A549 (cell line): ENCODE results near the gene GAL3ST1. TPM values are rescaled to one million over a fixed set of nuclear protein-coding genes. Genes with fewer than 3 reads are reported as not detected.

ENCODE experiments used
- ATAC-seq, 2 experiments: fragments of 200-7000 bp in 1 of 2; fragments of >200 bp in 1 of 2; cut with Nextera tagmentation in 1 of 2; cut with Tn5 transposase in 1 of 2; 3 replicates each; pipeline versions ENCODE4 v1.8.0 to v1.9.1; 2018 to 2020; ENCODE audit warnings: mild to moderate bottlenecking in 1 of 2, moderate library complexity in 1 of 2
- CTCF ChIA-PET: fragments of 300-600 bp; sonication (Branson Sonifier 250); formaldehyde crosslinking; extraction: SDS; loops from one replicate; lab custom pipeline; 2021; ENCODE audit warnings: antibody characterized with exemption, inconsistent platforms; lab: Yijun Ruan, JAX
- POLR2A ChIA-PET: fragments of 350-600 bp; formaldehyde crosslinking; extraction: SDS; loops from one replicate; lab custom pipeline; 2021; ENCODE audit warnings: antibody characterized with exemption, inconsistent platforms; lab: Yijun Ruan, JAX
- DNase-seq, 2 experiments: peaks; one replicate each; pipeline versions ENCODE4 v3.0.0 to v3.0.0-alpha.2; 2011 to 2016; ENCODE audit warnings: low read depth in 1 of 2, low spot score in 1 of 2
- FAIRE-seq: peaks from 2 replicates; lab custom pipeline; 2011; peaks lifted over from hg19 to GRCh38; lab: Jason Lieb, UNC
- H3K27ac ChIP-seq, 2 experiments: fragments of >200 bp; sonication (Bioruptor Twin); formaldehyde crosslinking; 3 replicates each; pipeline ENCODE4 v1.5.1; 2016 to 2017
- H3K4me1 ChIP-seq: fragments of >200 bp; sonication (Bioruptor Twin); formaldehyde crosslinking; 3 replicates; pipeline ENCODE4 v1.6.1; 2016
- H3K4me2 ChIP-seq: fragments of >200 bp; sonication (Bioruptor Twin); formaldehyde crosslinking; 3 replicates; pipeline ENCODE4 v1.6.1; 2016
- H3K4me3 ChIP-seq: fragments of >200 bp; sonication (Bioruptor Twin); formaldehyde crosslinking; 3 replicates; pipeline ENCODE4 v1.5.1; 2016
- H3K9me3 ChIP-seq: fragments of >200 bp; sonication (Bioruptor Twin); formaldehyde crosslinking; 3 replicates; pipeline ENCODE4 v1.6.1; 2016
- BCL3 ChIP-seq: fragments of >200 bp; sonication (Bioruptor Twin); formaldehyde crosslinking; IDR thresholded peaks from 3 replicates; pipeline ENCODE4 v1.6.1; 2016
- BHLHE40 ChIP-seq: IDR thresholded peaks from 2 replicates; pipeline ENCODE4 v1.6.1; 2012; ENCODE audit warnings: low read depth, low read length, inconsistent platforms
- CBX2 ChIP-seq: fragments of 200-600 bp; sonication (generic); IDR thresholded peaks from 2 replicates; pipeline ENCODE4 v1.6.1; 2016; ENCODE audit warnings: low read depth, mild to moderate bottlenecking, borderline replicate concordance
- ESRRA ChIP-seq: fragments of 150-350 bp; IDR thresholded peaks from 2 replicates; pipeline ENCODE4 v1.6.1; 2014; ENCODE audit warnings: mild to moderate bottlenecking, low read length, borderline replicate concordance
- FOSL2 ChIP-seq, 2 experiments: fragments of 450-650 bp in 1 of 2; fragments of >200 bp in 1 of 2; sonication (Bioruptor Twin) in 1 of 2; formaldehyde crosslinking; IDR thresholded peaks; 2 replicates each; pipeline versions ENCODE4 v1.5.0 to v1.6.1; 2016 to 2020; ENCODE audit warnings: mild to moderate bottlenecking in 1 of 2, moderate library complexity in 1 of 2
- HES2 ChIP-seq: fragments of >200 bp; sonication (Bioruptor Twin); formaldehyde crosslinking; IDR thresholded peaks from 2 replicates; pipeline ENCODE4 v1.6.1; 2016
- HEYL ChIP-seq: fragments of 250-450 bp; sonication (Bioruptor Pico); IDR thresholded peaks from 2 replicates; pipeline ENCODE4 v1.8.0; 2021; ENCODE audit warnings: mild to moderate bottlenecking, moderate library complexity
- JUNB ChIP-seq: fragments of >200 bp; sonication (Bioruptor Twin); formaldehyde crosslinking; IDR thresholded peaks from 2 replicates; pipeline ENCODE4 v1.6.1; 2016
- MAX ChIP-seq: IDR thresholded peaks from 2 replicates; pipeline ENCODE4 v1.6.1; 2012
- MYC ChIP-seq: IDR thresholded peaks from 2 replicates; pipeline ENCODE4 v1.6.1; 2012; ENCODE audit warnings: mild to moderate bottlenecking, inconsistent platforms, low read length, improper control_type of control experiment, borderline replicate concordance
- RCOR1 ChIP-seq: fragments of 150-350 bp; IDR thresholded peaks from 2 replicates; pipeline ENCODE4 v1.6.1; 2014; ENCODE audit warnings: antibody characterized with exemption, low read length, low read depth
- REST ChIP-seq: fragments of 200-600 bp; sonication (generic); IDR thresholded peaks from 2 replicates; pipeline ENCODE4 v1.6.1; 2016; ENCODE audit warnings: antibody characterized with exemption, mild to moderate bottlenecking, moderate library complexity
- RNF2 ChIP-seq: fragments of 200-600 bp; sonication (generic); IDR thresholded peaks from 2 replicates; pipeline ENCODE4 v1.6.1; 2016; ENCODE audit warnings: low read depth, mild to moderate bottlenecking, antibody characterized with exemption, moderate library complexity, borderline replicate concordance
- SMC3 ChIP-seq: fragments of >200 bp; sonication (Bioruptor Twin); formaldehyde crosslinking; IDR thresholded peaks from 3 replicates; pipeline ENCODE4 v1.6.1; 2018; ENCODE audit warnings: inconsistent platforms
- ZFP36 ChIP-seq: fragments of 450-650 bp; IDR thresholded peaks from 2 replicates; pipeline ENCODE4 v1.6.1; 2014; ENCODE audit warnings: borderline replicate concordance; ENCODE audit not compliant: partially characterized antibody
- ZNF302 ChIP-seq: fragments of 250-450 bp; sonication (Bioruptor Pico); IDR thresholded peaks from 2 replicates; pipeline ENCODE4 v1.9.0; 2021; ENCODE audit warnings: inconsistent platforms, mild to moderate bottlenecking, moderate library complexity
- ZSCAN20 ChIP-seq: fragments of 250-450 bp; sonication (Bioruptor Pico); IDR thresholded peaks from 2 replicates; pipeline ENCODE4 v1.8.0; 2022; ENCODE audit warnings: mild to moderate bottlenecking, moderate library complexity
- WGBS: methylation state at CpG from one replicate; pipeline ENCODE4 v1.1.6; 2017; ENCODE audit errors: missing lambda C conversion rate; 5-methylcytosine and 5-hydroxymethylcytosine counted together
- polyA plus RNA-seq, 4 experiments: library from polyadenylated mRNA; depleted of rRNA in 3 of 4; stranded (reverse); fragments of >200 nt; fragmentation: RNase III in 1 of 4; extraction: RNeasy Plus Mini Kit Qiagen cat#74134 plus additional on column Dnase treatment in 1 of 4; gene quantifications; 2 replicates in 3 of 4; 3 replicates in 1 of 4; pipeline ENCODE4 v1.2.3, GENCODE V29; 2011 to 2017

GAL3ST1 gene
- polyA plus RNA-seq, 2 of the 4 experiments (the other 2 are of a cell fraction) = 8.7 to 14.0 TPM

- Histone ChIP-seq H3K4me3 (peak overlapping the region; percentile 56), H3K4me1 (peaks cover 38% of the 10 kb centered on the region), H3K4me2 (peak overlapping the region; percentile 99), H3K27ac (peak overlapping the region; percentile 98), H3K9me3 (no peaks in the 10 kb centered on the region)
- ChIA-PET CTCF (interaction anchor here (1.3 kb wide), 1 partner anchor 129 kb away, joined by 3 read pairs; no protein-coding TSS in a partner anchor), POLR2A (interaction anchor here (1.5 kb wide), 1 partner anchor 12 kb away, joined by 4 read pairs; no protein-coding TSS in a partner anchor)
- ATAC-seq (peak; percentile 69 to 79), DNase-seq (no peak), FAIRE-seq (no peak)
- WGBS = 6% methylated on average over 2 of the region's 7 CpGs
- no peak for TF ChIP-seq BCL3
- no peak for TF ChIP-seq ZSCAN20
Observed at GRCh38 chr22:30573594-30574094, 821 bp downstream of the GAL3ST1 start.

GRCh38 chr22:30572840-30573593, 1.4 kb downstream of the GAL3ST1 start:
- no peak for FAIRE-seq
- CTCF ChIA-PET = interaction anchor here (0.5 to 1.6 kb wide), 4 partner anchors 18 to 128 kb away, joined by 3 to 4 read pairs (median 3); no protein-coding TSS in a partner anchor
- H3K27ac ChIP-seq = peak overlapping the region; percentile 98

GRCh38 chr22:30572210-30572609, 2.3 kb downstream of the GAL3ST1 start:
- Histone ChIP-seq H3K4me3 (peak overlapping the region; percentile 25; the same call in 2 of the 3 replicates), H3K4me1 (peaks cover 38% of the 10 kb centered on the region), H3K27ac (peak overlapping the region; percentile 98), H3K4me2 (peak overlapping the region; percentile 99), H3K9me3 (no peaks in the 10 kb centered on the region)
- POLR2A ChIA-PET = interaction anchor here (0.5 kb wide), 1 partner anchor 349 kb away, joined by 4 read pairs; no protein-coding TSS in a partner anchor
- DNase-seq (no peak), ATAC-seq (no peak), FAIRE-seq (no peak)
- CTCF ChIA-PET = interaction anchor here (0.8 to 1.6 kb wide), 3 partner anchors 18 to 127 kb away, joined by 3 read pairs; no protein-coding TSS in a partner anchor
- 77% methylated on average over 6 of the region's 6 CpGs for WGBS
- TF ChIP-seq RCOR1 = no peak
- TF ChIP-seq REST = no peak
- no peak for TF ChIP-seq RNF2
- TF ChIP-seq ZNF302 (CRISPR knock-in tag) = no peak
- TF ChIP-seq ZFP36 = no peak
- TF ChIP-seq FOSL2 (IDR thresholded peaks at IDR 0.05) = no peak
- TF ChIP-seq FOSL2 (CRISPR knock-in tag; IDR thresholded peaks at IDR 0.05) = no peak
- TF ChIP-seq HEYL = no peak
- no peak for TF ChIP-seq JUNB

More at GRCh38 chr22:30572840-30573593, 1.4 kb downstream of the GAL3ST1 start:
- POLR2A ChIA-PET = interaction anchor here (1.5 kb wide), 1 partner anchor 13 kb away, joined by 4 read pairs; no protein-coding TSS in a partner anchor
- peak; percentile 45 to 67 for ATAC-seq
- 15% methylated on average over 9 of the region's 12 CpGs for WGBS
- peak overlapping the region; percentile 99 for H3K4me2 ChIP-seq
- no peaks in the 10 kb centered on the region for H3K9me3 ChIP-seq
- peak; percentile 33 to 41 for DNase-seq
- H3K4me1 ChIP-seq = peaks cover 38% of the 10 kb centered on the region
- 0 out of 2 replicates have a peak, but pooled peaks have one; percentile 19 for TF ChIP-seq ESRRA
- TF ChIP-seq SMC3 = no peak
- TF ChIP-seq CBX2 = no peak
- TF ChIP-seq HES2 = no peak
- TF ChIP-seq MYC = no peak
- peak; percentile 35 for TF ChIP-seq REST
- TF ChIP-seq MAX = 0 out of 2 replicates have a peak, but pooled peaks have one; percentile 22
- no peak for TF ChIP-seq BHLHE40
- TF ChIP-seq, all 56 proteins: peak for 3
- H3K4me3 ChIP-seq = peak overlapping the region; percentile 9; the same call in 1 of the 3 replicates
